ENCODE results near the gene CTNNA3. TPM values are rescaled to one million over a fixed set of nuclear protein-coding genes. Genes with fewer than 3 reads are reported as not detected.

Gene CTNNA3
- total RNA-seq, 2 experiments from 2014 or later = 0.30 TPM; not detected in 1

DNA sequence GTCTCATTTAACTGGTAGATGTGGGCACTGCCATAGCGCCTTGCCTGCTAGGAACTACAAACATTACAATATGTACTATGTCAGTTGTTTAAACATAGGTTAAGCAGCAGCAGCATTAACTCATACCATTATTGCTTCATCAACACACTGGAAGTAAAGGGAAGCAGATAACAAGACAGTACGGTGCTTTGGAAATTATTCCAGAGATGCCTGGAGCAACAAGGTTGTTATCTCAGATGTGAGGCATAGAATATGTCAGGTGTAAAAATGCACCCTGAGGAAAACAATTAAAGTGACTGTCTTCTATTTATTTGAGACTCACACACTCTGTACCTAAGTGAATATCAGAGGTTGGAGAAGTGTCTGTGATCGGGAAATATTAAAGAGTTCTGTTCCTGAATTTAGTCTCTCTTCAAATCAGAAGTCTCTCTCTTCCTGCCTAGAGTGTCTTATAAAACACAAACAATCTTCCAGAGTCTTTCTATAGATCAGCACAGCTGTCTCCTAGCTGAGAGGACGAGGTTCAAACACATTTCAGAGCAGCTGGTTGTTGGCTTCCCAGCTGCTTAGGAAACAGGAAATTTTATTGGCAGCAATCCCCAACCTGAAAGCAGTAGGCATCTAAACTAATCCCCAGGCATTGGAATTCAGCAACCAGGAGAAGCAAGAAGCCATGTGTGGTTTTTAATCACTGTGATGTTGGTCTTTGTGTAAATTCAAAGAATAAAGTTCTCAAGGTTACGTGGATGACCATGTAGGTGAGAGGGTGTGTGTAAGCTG, 1764.5 kb downstream of the CTNNA3 start:
- POLR2A ChIA-PET = no interaction called here
- no peaks in the 10 kb centered on the region for H3K9me3 Mint-ChIP-seq (ENCODE audit: low read depth)

DNA sequence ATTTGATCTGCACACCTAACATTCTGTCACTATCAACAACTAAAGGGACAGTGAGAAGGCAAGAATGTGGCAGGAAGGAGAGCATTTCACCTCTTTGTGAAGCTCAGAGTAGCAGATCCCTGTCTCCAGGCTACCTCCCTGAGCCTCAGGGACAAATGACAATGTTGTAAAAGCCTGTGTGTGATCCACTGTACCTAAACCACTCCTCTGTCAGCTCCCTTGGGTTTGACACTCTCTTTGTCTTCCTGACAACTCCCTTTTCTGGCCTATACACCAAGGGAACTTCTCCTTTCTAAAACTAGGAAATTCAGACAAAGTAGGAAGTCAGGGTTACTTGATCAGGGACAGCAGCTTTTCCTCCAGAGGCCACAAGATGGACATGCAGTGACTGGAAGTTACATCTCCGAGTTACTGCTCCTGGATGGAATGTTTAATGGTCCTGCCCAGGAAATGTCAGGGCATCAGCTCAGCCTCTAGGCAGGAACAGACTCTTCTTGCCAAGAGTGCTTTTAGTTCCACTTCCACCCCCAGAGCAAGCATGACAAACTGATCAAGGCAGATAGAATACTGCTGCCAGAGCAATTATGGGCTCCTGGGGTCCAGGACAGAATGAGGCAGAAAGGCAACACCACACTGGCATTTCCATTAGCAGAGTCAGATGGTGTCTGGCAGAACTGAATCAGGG, 1784.7 kb downstream of the CTNNA3 start:
- ChIA-PET POLR2A (no interaction called here), CTCF (no interaction called here)
- intact Hi-C loops (cut with DNase I, micrococcal nuclease) = no loop called here
- H3K27me3 Mint-ChIP-seq = no peaks in the 10 kb centered on the region
- H3K36me3 Mint-ChIP-seq (ENCODE audit: low read depth) = no peaks in the 10 kb centered on the region
- ATAC-seq = no peak
- no peak overlapping the region for H3K4me3 Mint-ChIP-seq
- no peak overlapping the region for H3K27ac Mint-ChIP-seq
- no peak for DNase-seq
- H3K9me3 Mint-ChIP-seq (ENCODE audit: low read depth) = peaks cover 1% of the 10 kb centered on the region
- H3K4me1 Mint-ChIP-seq = no peaks in the 10 kb centered on the region

More for the DNA sequence above, 1764.5 kb downstream of the CTNNA3 start:
- intact Hi-C loops (cut with DNase I, micrococcal nuclease) = no loop called here
- CTCF ChIA-PET = interaction anchor here (0.8 kb wide), 1 partner anchor 12 kb away, joined by 3 read pairs; no protein-coding TSS in a partner anchor
- ATAC-seq (no peak), DNase-seq (no peak)
- Mint-ChIP-seq H3K4me3 (no peak overlapping the region), H3K27me3 (no peaks in the 10 kb centered on the region), H3K36me3 (ENCODE audit: low read depth) (no peaks in the 10 kb centered on the region), H3K27ac (no peak overlapping the region), H3K4me1 (no peaks in the 10 kb centered on the region)

- no peak for ATAC-seq
- CTCF ChIA-PET = no interaction called here
- H3K4me1 Mint-ChIP-seq = no peaks in the 10 kb centered on the region
- H3K27ac Mint-ChIP-seq = no peak overlapping the region
- no peaks in the 10 kb centered on the region for H3K36me3 Mint-ChIP-seq (ENCODE audit: low read depth)
- POLR2A ChIA-PET = no interaction called here
- no peaks in the 10 kb centered on the region for H3K27me3 Mint-ChIP-seq
- H3K9me3 Mint-ChIP-seq (ENCODE audit: low read depth) = peaks cover 1% of the 10 kb centered on the region
- H3K4me3 Mint-ChIP-seq = no peak overlapping the region
- intact Hi-C loops (cut with DNase I, micrococcal nuclease) = no loop called here
- no peak for DNase-seq
These were observed 1785.8 kb downstream of the CTNNA3 start for GRCh38 chr10:65910209-65910608.

DNA sequence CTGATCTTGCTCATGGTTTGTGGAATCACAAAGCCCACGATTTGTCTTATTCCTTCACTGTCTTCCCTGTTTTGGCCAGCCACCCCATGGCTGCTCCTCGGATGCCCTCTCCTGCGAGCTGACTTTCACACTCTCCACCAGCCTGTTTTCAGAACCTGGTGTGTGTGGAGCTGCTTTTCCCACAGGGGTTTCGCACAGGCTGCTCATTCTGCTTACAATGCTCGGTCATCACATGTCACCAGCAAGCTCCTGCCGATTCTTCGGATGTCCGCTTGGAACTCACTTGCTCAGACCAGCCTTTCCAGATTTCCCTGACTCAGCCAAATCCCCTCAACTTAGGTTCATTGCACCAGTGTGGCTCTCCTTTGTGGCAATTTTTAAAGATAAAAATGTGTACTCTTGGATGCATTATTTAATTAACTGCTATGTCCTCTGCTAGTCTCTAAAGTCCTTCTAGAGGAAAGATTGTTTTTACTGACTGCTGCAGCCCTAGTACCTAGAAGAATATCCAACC, 1788.7 kb downstream of the CTNNA3 start:
- intact Hi-C loops (cut with DNase I, micrococcal nuclease) = no loop called here
- no peak for DNase-seq
- H3K27me3 Mint-ChIP-seq = no peaks in the 10 kb centered on the region
- no peaks in the 10 kb centered on the region for H3K36me3 Mint-ChIP-seq (ENCODE audit: low read depth)
- H3K4me1 Mint-ChIP-seq = no peaks in the 10 kb centered on the region
- H3K4me3 Mint-ChIP-seq = no peak overlapping the region
- ChIA-PET POLR2A (no interaction called here), CTCF (no interaction called here)
- H3K9me3 Mint-ChIP-seq (ENCODE audit: low read depth) = peaks cover 1% of the 10 kb centered on the region
- ATAC-seq = no peak
- no peak overlapping the region for H3K27ac Mint-ChIP-seq

GRCh38 chr10:65903620-65904019, 1792.4 kb downstream of the CTNNA3 start:
- intact Hi-C loops (cut with DNase I, micrococcal nuclease) = no loop called here
- CTCF ChIA-PET = no interaction called here
- Mint-ChIP-seq H3K4me1 (no peaks in the 10 kb centered on the region), H3K27me3 (no peaks in the 10 kb centered on the region), H3K36me3 (ENCODE audit: low read depth) (no peaks in the 10 kb centered on the region), H3K27ac (no peak overlapping the region), H3K4me3 (no peak overlapping the region), H3K9me3 (ENCODE audit: low read depth) (no peaks in the 10 kb centered on the region)
- POLR2A ChIA-PET = no interaction called here
- no peak for DNase-seq
- no peak for ATAC-seq

DNA sequence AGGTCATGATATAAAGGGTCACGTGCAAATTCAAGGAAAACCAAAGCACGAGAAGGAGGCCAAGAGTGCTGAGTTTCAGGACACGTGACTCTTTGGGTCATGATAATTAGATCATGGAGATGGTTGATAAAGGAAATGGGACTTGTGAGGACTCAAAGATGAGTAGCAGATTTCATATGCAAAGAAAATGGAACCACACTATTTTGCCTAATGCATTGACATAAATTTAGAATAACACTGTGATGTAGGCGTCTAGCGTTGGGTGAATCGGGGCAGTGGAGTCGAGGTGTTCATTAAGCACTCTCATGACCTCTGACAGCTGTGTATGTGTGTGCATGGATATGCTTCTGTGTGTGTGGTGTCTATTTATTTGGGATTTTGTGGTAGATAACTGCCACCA, 1795.7 kb downstream of the CTNNA3 start:
- DNase-seq = no peak
- H3K9me3 Mint-ChIP-seq (ENCODE audit: low read depth) = no peaks in the 10 kb centered on the region
- H3K4me3 Mint-ChIP-seq = no peak overlapping the region
- intact Hi-C loops (cut with DNase I, micrococcal nuclease) = no loop called here
- H3K4me1 Mint-ChIP-seq = no peaks in the 10 kb centered on the region
- no peak overlapping the region for H3K27ac Mint-ChIP-seq
- no peaks in the 10 kb centered on the region for H3K27me3 Mint-ChIP-seq
- H3K36me3 Mint-ChIP-seq (ENCODE audit: low read depth) = no peaks in the 10 kb centered on the region
- ChIA-PET POLR2A (no interaction called here), CTCF (no interaction called here)
- no peak for ATAC-seq

DNA sequence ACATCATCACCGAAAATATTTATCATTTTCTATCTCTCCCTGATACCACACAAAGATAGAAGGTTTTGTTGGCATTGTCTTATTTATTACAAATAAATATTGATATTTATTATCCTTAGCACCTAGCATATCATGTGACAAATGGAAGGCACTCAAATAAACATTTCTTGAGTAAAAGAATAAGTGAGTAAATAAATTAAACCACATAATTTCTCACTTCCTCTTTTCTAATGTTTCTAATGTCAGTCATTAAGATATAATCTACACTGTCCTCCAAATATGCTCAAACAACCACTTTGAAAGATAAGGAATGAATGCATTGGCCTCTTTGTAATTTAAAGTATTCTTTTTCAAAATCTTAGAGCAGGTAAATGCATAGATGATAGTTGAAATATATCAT, 1797.9 kb downstream of the CTNNA3 start:
- H3K27me3 Mint-ChIP-seq = no peaks in the 10 kb centered on the region
- ChIA-PET POLR2A (no interaction called here), CTCF (no interaction called here)
- no peaks in the 10 kb centered on the region for H3K9me3 Mint-ChIP-seq (ENCODE audit: low read depth)
- no peak for DNase-seq
- no peaks in the 10 kb centered on the region for H3K36me3 Mint-ChIP-seq (ENCODE audit: low read depth)
- H3K4me3 Mint-ChIP-seq = no peak overlapping the region
- no peak overlapping the region for H3K27ac Mint-ChIP-seq
- no peaks in the 10 kb centered on the region for H3K4me1 Mint-ChIP-seq
- intact Hi-C loops (cut with DNase I, micrococcal nuclease) = no loop called here
- ATAC-seq = no peak

DNA sequence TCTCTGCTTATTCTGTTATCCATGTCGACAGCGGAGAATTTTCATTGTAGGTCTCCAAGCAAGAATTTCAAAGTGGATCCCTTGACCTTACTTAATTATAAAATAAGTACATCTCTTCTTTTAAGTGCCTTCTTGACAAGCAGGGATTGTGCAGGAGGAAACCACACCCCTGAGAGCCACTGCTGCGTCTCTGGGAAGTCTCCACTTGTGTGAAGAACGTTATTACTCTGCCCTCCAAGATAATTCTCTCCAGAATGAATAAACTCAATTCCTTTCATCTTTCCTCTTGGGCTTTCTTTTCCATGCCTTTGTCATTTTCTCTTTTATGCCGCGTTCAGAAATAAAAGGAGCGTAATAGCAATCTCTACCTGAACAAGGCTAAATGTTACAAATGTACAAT, 1801.0 kb downstream of the CTNNA3 start:
- ATAC-seq = no peak
- Mint-ChIP-seq H3K9me3 (ENCODE audit: low read depth) (peaks cover 1% of the 10 kb centered on the region), H3K4me3 (no peak overlapping the region), H3K4me1 (no peaks in the 10 kb centered on the region), H3K27me3 (no peaks in the 10 kb centered on the region), H3K27ac (no peak overlapping the region), H3K36me3 (ENCODE audit: low read depth) (no peaks in the 10 kb centered on the region)
- ChIA-PET CTCF (no interaction called here), POLR2A (no interaction called here)
- no peak for DNase-seq
- intact Hi-C loops (cut with DNase I, micrococcal nuclease) = no loop called here

DNA sequence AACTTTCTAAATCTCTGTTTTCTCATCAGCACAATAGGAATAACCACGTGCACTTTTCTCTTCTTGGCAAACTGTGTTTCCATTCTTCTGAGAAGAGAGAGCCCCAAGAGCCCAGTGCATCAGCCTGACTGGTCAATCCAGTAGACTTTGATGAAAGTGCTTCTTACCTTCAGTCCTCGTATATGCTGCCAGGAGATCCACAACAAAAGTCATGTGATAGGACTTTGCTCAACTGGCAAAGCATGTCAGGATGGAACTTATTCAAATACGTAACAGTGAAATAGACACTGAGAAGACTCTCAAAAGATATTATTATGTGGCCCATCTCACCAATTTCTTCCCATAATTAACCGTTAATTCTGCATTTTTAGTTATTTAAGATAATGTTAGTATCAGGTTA, 1801.6 kb downstream of the CTNNA3 start:
- H3K4me3 Mint-ChIP-seq = no peak overlapping the region
- H3K27me3 Mint-ChIP-seq = no peaks in the 10 kb centered on the region
- POLR2A ChIA-PET = no interaction called here
- peaks cover 1% of the 10 kb centered on the region for H3K9me3 Mint-ChIP-seq (ENCODE audit: low read depth)
- intact Hi-C loops (cut with DNase I, micrococcal nuclease) = no loop called here
- no peak for DNase-seq
- H3K27ac Mint-ChIP-seq = no peak overlapping the region
- no peaks in the 10 kb centered on the region for H3K36me3 Mint-ChIP-seq (ENCODE audit: low read depth)
- CTCF ChIA-PET = interaction anchor here (0.7 kb wide), 1 partner anchor 274 kb away, joined by 3 read pairs; no protein-coding TSS in a partner anchor
- ATAC-seq = no peak
- no peaks in the 10 kb centered on the region for H3K4me1 Mint-ChIP-seq

GRCh38 chr10:65893676-65894075, 1802.3 kb downstream of the CTNNA3 start:
- peaks cover 1% of the 10 kb centered on the region for H3K9me3 Mint-ChIP-seq (ENCODE audit: low read depth)
- DNase-seq (no peak), ATAC-seq (no peak)
- H3K27me3 Mint-ChIP-seq = no peaks in the 10 kb centered on the region
- ChIA-PET POLR2A (no interaction called here), CTCF (interaction anchor here (0.7 kb wide), 1 partner anchor 275 kb away, joined by 3 read pairs; no protein-coding TSS in a partner anchor)
- intact Hi-C loops (cut with DNase I, micrococcal nuclease) = no loop called here
- no peaks in the 10 kb centered on the region for H3K36me3 Mint-ChIP-seq (ENCODE audit: low read depth)
- no peaks in the 10 kb centered on the region for H3K4me1 Mint-ChIP-seq
- H3K4me3 Mint-ChIP-seq = no peak overlapping the region
- H3K27ac Mint-ChIP-seq = no peak overlapping the region

- ChIA-PET CTCF (no interaction called here), POLR2A (no interaction called here)
- H3K4me3 Mint-ChIP-seq = no peak overlapping the region
- intact Hi-C loops (cut with DNase I, micrococcal nuclease) = no loop called here
- no peak overlapping the region for H3K27ac Mint-ChIP-seq
- no peaks in the 10 kb centered on the region for H3K36me3 Mint-ChIP-seq (ENCODE audit: low read depth)
- H3K27me3 Mint-ChIP-seq = no peaks in the 10 kb centered on the region
- DNase-seq (no peak), ATAC-seq (no peak)
- H3K4me1 Mint-ChIP-seq = no peaks in the 10 kb centered on the region
- H3K9me3 Mint-ChIP-seq (ENCODE audit: low read depth) = peaks cover 5% of the 10 kb centered on the region
These were observed 1803.7 kb downstream of the CTNNA3 start for GRCh38 chr10:65892284-65892683.

Data from activated CD4-positive, alpha-beta T cell treated with anti-CD3 and anti-CD28 coated beads for 36 hours (primary cell).